ENCODE results near the gene VKORC1.
"Not testable (repeated sequence)": the region's sequence is repeated elsewhere in the genome, so short reads cannot be mapped to it uniquely, and the experiment has no call there.

The VKORC1 gene

GRCh38 chr16:31094424-31095120, at the start of gene VKORC1:
Gene VKORC1, minus strand, starts transcription at chr16:31094797. Its CDS starts 68 bp downstream, at chr16:31094729.
- peak; percentile 87 for DNase-seq (ENCODE audit: low read depth)

GRCh38 chr16:31143694-31144148, 49.1 kb upstream of the VKORC1 start:
- DNase-seq (ENCODE audit: low read depth), result no peak

- no peak for DNase-seq (ENCODE audit: low read depth)
Measured at GRCh38 chr16:31143011-31143693, 48.6 kb upstream of the VKORC1 start.

- peak; percentile 98 for DNase-seq (ENCODE audit: low read depth)
Measured at GRCh38 chr16:31142109-31143010, 47.8 kb upstream of the VKORC1 start.

- DNase-seq (ENCODE audit: low read depth), result no peak
Measured at GRCh38 chr16:31141489-31142108, 47.0 kb upstream of the VKORC1 start.

GRCh38 chr16:31141071-31141469, 46.5 kb upstream of the VKORC1 start:
- DNase-seq (ENCODE audit: low read depth), result not testable (repeated sequence)

GRCh38 chr16:31138621-31139578, 44.3 kb upstream of the VKORC1 start:
- no peak for DNase-seq (ENCODE audit: low read depth)

- not testable (repeated sequence) for DNase-seq (ENCODE audit: low read depth)
Measured at GRCh38 chr16:31136822-31137499, 42.4 kb upstream of the VKORC1 start.

GRCh38 chr16:31136287-31136662, 41.7 kb upstream of the VKORC1 start:
- DNase-seq (ENCODE audit: low read depth), result no peak

GRCh38 chr16:31135535-31136286, 41.1 kb upstream of the VKORC1 start, which contains the start of gene PRSS8:
Gene PRSS8, minus strand, starts transcription at chr16:31135727. Its CDS starts 229 bp downstream, at chr16:31135498.
- no peak for DNase-seq (ENCODE audit: low read depth)

GRCh38 chr16:31134625-31135534, 40.3 kb upstream of the VKORC1 start:
- DNase-seq (ENCODE audit: low read depth), result no peak

- DNase-seq (ENCODE audit: low read depth), result no peak
Measured at GRCh38 chr16:31134091-31134571, 39.5 kb upstream of the VKORC1 start.

- no peak for DNase-seq (ENCODE audit: low read depth)
Measured at GRCh38 chr16:31133046-31133501, 38.5 kb upstream of the VKORC1 start.

GRCh38 chr16:31132303-31132979, 37.8 kb upstream of the VKORC1 start:
- DNase-seq (ENCODE audit: low read depth), result no peak

GRCh38 chr16:31131841-31132271, 37.3 kb upstream of the VKORC1 start:
- no peak for DNase-seq (ENCODE audit: low read depth)

GRCh38 chr16:31131416-31131815, 36.8 kb upstream of the VKORC1 start:
- no peak for DNase-seq (ENCODE audit: low read depth)

- DNase-seq (ENCODE audit: low read depth), result no peak
Measured at GRCh38 chr16:31130899-31131298, 36.3 kb upstream of the VKORC1 start.
